Neural crest cell (in vitro differentiated cells): ENCODE results near the gene ASB16. TPM values are rescaled to one million over a fixed set of nuclear protein-coding genes. Genes with fewer than 3 reads are reported as not detected.

Source experiments
- DNase-seq: peaks from one replicate; pipeline ENCODE4 v3.0.0; 2021; ENCODE audit warnings: low read depth, mixed read lengths, low spot score
- H3K27ac Mint-ChIP-seq: one replicate; pipeline ENCODE4 v1.8.0; 2021; ENCODE audit warnings: mild to moderate bottlenecking, mixed read lengths; ENCODE audit not compliant: unreplicated experiment
- H3K27me3 Mint-ChIP-seq: 2 replicates; pipeline ENCODE4 v1.8.0; 2021; ENCODE audit warnings: low read depth, mild to moderate bottlenecking, mixed read lengths
- H3K36me3 Mint-ChIP-seq: 2 replicates; pipeline ENCODE4 v1.8.0; 2021; ENCODE audit warnings: low read depth, mild to moderate bottlenecking, mixed read lengths
- H3K4me1 Mint-ChIP-seq: 2 replicates; pipeline ENCODE4 v1.8.0; 2021; ENCODE audit warnings: mixed read lengths
- H3K4me3 Mint-ChIP-seq: one replicate; pipeline ENCODE4 v1.8.0; 2021; ENCODE audit warnings: mild to moderate bottlenecking, mixed read lengths
- H3K9me3 Mint-ChIP-seq: 2 replicates; pipeline ENCODE4 v1.8.0; 2021; ENCODE audit warnings: mixed read lengths
- total RNA-seq: library from RNA; stranded (reverse); gene quantifications from 2 replicates; pipeline ENCODE4 v1.2.1, GENCODE V29; 2021
- TF ChIP-seq, protein P1 (sequence below): fragments of 200-600 bp; sonication (generic); conservative IDR thresholded peaks from 2 replicates; pipeline ENCODE4 v1.5.0; 2021; ENCODE audit warnings: antibody characterized with exemption, mild to moderate bottlenecking

The ASB16 gene
- total RNA-seq, 1 donor from 2014 or later, result 0.26 TPM

GRCh38 chr17:44190481-44190880, 20.0 kb downstream of the ASB16 start:
- H3K27ac Mint-ChIP-seq, result peak overlapping the region; percentile 27
- peaks cover 33% of the 10 kb centered on the region for H3K4me1 Mint-ChIP-seq
- DNase-seq, result no peak
- H3K27me3 Mint-ChIP-seq, result peaks cover 4% of the 10 kb centered on the region
- H3K4me3 Mint-ChIP-seq, result peak overlapping the region; percentile 87
- TF ChIP-seq, protein P1, sequence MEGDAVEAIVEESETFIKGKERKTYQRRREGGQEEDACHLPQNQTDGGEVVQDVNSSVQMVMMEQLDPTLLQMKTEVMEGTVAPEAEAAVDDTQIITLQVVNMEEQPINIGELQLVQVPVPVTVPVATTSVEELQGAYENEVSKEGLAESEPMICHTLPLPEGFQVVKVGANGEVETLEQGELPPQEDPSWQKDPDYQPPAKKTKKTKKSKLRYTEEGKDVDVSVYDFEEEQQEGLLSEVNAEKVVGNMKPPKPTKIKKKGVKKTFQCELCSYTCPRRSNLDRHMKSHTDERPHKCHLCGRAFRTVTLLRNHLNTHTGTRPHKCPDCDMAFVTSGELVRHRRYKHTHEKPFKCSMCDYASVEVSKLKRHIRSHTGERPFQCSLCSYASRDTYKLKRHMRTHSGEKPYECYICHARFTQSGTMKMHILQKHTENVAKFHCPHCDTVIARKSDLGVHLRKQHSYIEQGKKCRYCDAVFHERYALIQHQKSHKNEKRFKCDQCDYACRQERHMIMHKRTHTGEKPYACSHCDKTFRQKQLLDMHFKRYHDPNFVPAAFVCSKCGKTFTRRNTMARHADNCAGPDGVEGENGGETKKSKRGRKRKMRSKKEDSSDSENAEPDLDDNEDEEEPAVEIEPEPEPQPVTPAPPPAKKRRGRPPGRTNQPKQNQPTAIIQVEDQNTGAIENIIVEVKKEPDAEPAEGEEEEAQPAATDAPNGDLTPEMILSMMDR, result no peak
- no peaks in the 10 kb centered on the region for H3K9me3 Mint-ChIP-seq
- H3K36me3 Mint-ChIP-seq, result peaks cover 6% of the 10 kb centered on the region

GRCh38 chr17:44191369-44191768, 20.9 kb downstream of the ASB16 start:
- DNase-seq, result no peak
- Mint-ChIP-seq H3K4me1 (peaks cover 27% of the 10 kb centered on the region), H3K9me3 (no peaks in the 10 kb centered on the region), H3K36me3 (peaks cover 6% of the 10 kb centered on the region), H3K27me3 (peaks cover 4% of the 10 kb centered on the region), H3K27ac (no peak overlapping the region), H3K4me3 (peak overlapping the region; percentile 87)
- TF ChIP-seq, protein P1, result no peak

DNA sequence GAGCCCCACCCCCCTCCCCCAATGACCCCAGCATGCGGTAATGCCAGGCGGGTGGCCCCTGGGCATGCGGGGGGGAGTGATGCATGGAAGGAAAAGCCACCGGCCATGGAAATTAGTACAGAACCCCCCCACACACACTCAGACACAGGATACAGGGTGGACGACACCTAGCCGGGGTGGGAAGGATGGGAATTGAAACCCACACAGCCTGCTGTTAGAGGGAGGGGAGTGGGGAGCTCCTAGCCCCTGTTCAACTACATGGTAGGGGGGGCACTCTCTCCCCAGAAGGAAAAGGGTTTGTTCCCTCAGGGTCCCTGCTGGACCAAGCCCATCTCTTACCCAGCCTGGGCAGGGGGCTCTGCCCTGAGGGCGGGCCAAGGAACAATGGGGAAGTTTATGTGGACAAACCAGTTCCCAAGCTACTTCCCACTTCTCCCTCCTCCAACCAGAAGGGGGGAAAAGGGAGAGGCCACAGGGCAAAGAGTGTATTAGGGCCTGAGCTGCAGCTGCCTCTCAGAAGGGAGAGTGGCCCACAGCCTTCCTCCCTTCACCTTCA, 21.5 kb downstream of the ASB16 start:
- Mint-ChIP-seq H3K27ac (no peak overlapping the region), H3K9me3 (no peaks in the 10 kb centered on the region), H3K36me3 (peaks cover 3% of the 10 kb centered on the region), H3K4me1 (peaks cover 25% of the 10 kb centered on the region), H3K27me3 (no peaks in the 10 kb centered on the region), H3K4me3 (peak overlapping the region; percentile 87)
- no peak for DNase-seq
- TF ChIP-seq, protein P1, result no peak

DNA sequence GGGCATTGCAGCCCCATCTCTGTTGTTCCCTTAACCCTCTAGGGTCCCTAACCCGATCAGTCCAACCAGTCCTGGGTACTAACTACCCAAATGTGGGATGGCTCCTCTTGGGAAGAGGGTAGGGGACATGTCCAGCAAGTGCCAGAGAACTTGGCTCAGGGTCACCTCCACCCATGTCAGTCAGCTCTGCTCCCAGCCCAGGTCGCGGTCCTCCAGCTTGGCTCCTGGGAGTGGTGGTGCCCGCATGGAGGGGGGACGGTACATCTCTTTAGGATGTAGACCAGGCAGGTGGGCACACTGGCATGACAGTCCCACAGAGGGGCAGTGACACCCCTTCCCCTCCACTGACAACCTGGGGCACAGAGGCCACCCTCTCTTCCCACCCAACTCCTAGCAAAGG, 22.2 kb downstream of the ASB16 start:
- H3K27ac Mint-ChIP-seq, result no peak overlapping the region
- DNase-seq, result no peak
- H3K36me3 Mint-ChIP-seq, result peaks cover 3% of the 10 kb centered on the region
- no peaks in the 10 kb centered on the region for H3K9me3 Mint-ChIP-seq
- TF ChIP-seq, protein P1, result no peak
- H3K4me1 Mint-ChIP-seq, result peaks cover 24% of the 10 kb centered on the region
- no peaks in the 10 kb centered on the region for H3K27me3 Mint-ChIP-seq
- H3K4me3 Mint-ChIP-seq, result peak overlapping the region; percentile 87

DNA sequence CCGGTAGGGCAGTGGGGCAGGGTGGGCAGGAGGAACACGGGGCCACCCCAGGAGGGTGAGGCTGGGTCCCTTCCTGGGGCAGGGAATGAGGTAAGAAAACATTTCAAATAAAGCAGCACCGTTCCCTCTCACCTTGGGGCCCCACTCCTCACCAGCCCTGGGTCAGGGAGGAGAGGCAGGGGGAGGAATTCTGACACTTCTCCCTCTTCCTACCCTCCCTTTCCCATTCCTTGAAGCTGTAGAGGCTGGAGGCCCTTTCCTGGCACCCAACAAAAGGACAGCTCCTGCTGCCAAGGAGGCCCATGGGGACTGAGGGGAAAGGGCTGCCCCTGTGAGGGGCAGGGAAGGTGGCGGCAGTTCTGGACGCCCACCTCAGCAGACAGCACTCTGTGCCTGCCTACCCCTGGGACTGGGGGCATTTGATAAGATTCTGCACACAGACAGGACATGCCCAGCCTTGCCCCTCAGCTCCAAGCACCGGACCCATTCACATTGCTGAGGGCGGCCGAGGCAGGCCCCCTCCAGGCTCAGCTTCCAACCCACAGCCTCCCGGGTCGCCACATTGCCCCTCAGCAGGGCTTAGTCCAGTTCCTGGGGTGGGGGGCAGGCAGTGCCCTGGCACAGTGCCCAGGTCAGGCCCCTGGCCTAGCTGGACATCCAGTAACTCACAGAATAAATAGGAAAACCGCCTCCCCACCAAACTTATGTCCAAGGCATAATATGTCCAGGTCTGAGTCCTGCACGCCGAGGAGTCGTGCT, 23.0 kb downstream of the ASB16 start:
- Mint-ChIP-seq H3K4me3 (peak overlapping the region; percentile 64), H3K4me1 (peaks cover 27% of the 10 kb centered on the region), H3K27ac (no peak overlapping the region), H3K9me3 (no peaks in the 10 kb centered on the region), H3K36me3 (peaks cover 3% of the 10 kb centered on the region), H3K27me3 (no peaks in the 10 kb centered on the region)
- DNase-seq, result no peak
- TF ChIP-seq, protein P1, result no peak
